Endothelial cell of umbilical vein (primary cell): Measurements from ENCODE around the gene OR9Q1.

Experiments used
- EZH2 ChIP-seq: IDR thresholded peaks from 2 replicates; pipeline ENCODE4 v1.6.1; 2012; ENCODE audit warnings: borderline replicate concordance, low read depth, mild to moderate bottlenecking, moderate library complexity, low read length, inconsistent platforms; ENCODE audit not compliant: severe bottlenecking
- FOS ChIP-seq: IDR thresholded peaks from 2 replicates; pipeline ENCODE4 v1.6.1; 2011; ENCODE audit warnings: mild to moderate bottlenecking, low read length, moderate library complexity, borderline replicate concordance; ENCODE audit not compliant: insufficient read depth
- JUN ChIP-seq: IDR thresholded peaks from 2 replicates; pipeline ENCODE4 v1.6.1; 2011; ENCODE audit warnings: borderline replicate concordance, low read depth; ENCODE audit not compliant: insufficient read length, insufficient read depth
- MYC ChIP-seq: IDR thresholded peaks from one replicate; pipeline ENCODE4 v1.6.1; 2011; ENCODE audit warnings: mild to moderate bottlenecking, low read depth, low read length
- POLR2A ChIP-seq: IDR thresholded peaks from 2 replicates; pipeline ENCODE4 v1.6.1; 2012; ENCODE audit warnings: low read depth, mild to moderate bottlenecking, control low read depth, low read length
- POLR2AphosphoS5 ChIP-seq: IDR thresholded peaks from 2 replicates; pipeline ENCODE4 v1.6.1; 2012; ENCODE audit warnings: low read depth, mild to moderate bottlenecking, control low read depth, low read length, moderate library complexity; ENCODE audit not compliant: insufficient read depth
- TF ChIP-seq, protein P1 (sequence below): IDR thresholded peaks from 2 replicates; pipeline ENCODE4 v1.6.1; 2011; ENCODE audit not compliant: insufficient read depth, insufficient read length
- TF ChIP-seq, protein P2 (sequence below), 2 donors: IDR thresholded peaks; 1 replicate in 1 of 2; 2 replicates in 1 of 2; pipeline ENCODE4 v1.5.1; 2011; ENCODE audit warnings: low read length in 2 of 2, mild to moderate bottlenecking in 2 of 2, moderate library complexity in 2 of 2, control low read depth in 1 of 2, inconsistent platforms in 1 of 2, low read depth in 1 of 2; ENCODE audit not compliant: insufficient read depth in 1 of 2; ENCODE audit errors: extremely low read depth in 1 of 2

DNA sequence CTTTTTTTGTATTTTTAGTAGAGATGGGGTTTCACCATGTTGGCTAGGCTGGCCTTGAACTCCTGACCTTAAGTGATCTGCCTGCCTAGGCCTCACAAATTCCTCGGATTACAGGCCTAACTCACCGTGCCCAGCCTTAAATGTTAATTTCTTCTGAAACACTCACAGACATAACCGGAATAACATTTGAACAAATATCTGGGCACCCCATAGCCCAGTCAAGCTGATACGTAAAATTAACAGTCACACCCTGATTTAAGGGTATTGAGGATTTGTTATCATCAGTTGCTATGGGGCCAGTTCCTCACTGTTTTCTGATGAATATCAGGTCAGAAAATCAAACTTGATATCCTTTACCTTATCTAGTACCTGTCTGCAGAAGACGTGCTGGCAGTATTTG lies 23.0 kb upstream of the OR9Q1 start:
- TF ChIP-seq, protein P1, sequence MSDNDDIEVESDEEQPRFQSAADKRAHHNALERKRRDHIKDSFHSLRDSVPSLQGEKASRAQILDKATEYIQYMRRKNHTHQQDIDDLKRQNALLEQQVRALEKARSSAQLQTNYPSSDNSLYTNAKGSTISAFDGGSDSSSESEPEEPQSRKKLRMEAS, result no peak
- no peak for TF ChIP-seq EZH2
- no peak for TF ChIP-seq POLR2A
- TF ChIP-seq, protein P2, sequence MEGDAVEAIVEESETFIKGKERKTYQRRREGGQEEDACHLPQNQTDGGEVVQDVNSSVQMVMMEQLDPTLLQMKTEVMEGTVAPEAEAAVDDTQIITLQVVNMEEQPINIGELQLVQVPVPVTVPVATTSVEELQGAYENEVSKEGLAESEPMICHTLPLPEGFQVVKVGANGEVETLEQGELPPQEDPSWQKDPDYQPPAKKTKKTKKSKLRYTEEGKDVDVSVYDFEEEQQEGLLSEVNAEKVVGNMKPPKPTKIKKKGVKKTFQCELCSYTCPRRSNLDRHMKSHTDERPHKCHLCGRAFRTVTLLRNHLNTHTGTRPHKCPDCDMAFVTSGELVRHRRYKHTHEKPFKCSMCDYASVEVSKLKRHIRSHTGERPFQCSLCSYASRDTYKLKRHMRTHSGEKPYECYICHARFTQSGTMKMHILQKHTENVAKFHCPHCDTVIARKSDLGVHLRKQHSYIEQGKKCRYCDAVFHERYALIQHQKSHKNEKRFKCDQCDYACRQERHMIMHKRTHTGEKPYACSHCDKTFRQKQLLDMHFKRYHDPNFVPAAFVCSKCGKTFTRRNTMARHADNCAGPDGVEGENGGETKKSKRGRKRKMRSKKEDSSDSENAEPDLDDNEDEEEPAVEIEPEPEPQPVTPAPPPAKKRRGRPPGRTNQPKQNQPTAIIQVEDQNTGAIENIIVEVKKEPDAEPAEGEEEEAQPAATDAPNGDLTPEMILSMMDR (IDR thresholded peaks at IDR 0.05; ENCODE audit: extremely low read depth in 1 of 2, insufficient read depth in 1 of 2, low read depth in 1 of 2, low read length in 2 of 2), result no peak
- no peak for TF ChIP-seq POLR2AphosphoS5
- no peak for TF ChIP-seq JUN
- no peak for TF ChIP-seq FOS
- TF ChIP-seq MYC, result no peak
